Esophagus mucosa (tissue), 1 donor: Measurements from ENCODE around the gene CGNL1. TPM values are rescaled to one million over a fixed set of nuclear protein-coding genes. Genes with fewer than 3 reads are reported as not detected.

Experiments
- ATAC-seq: fragments of 200-7000 bp; cut with Tn5 transposase; one replicate; pipeline ENCODE4 v1.9.1; 2020
- total RNA-seq: library from RNA; stranded (reverse); gene quantifications from one replicate; pipeline ENCODE4 v1.2.4, GENCODE V29; 2023
- donor health status: DM: yes; HTN: yes; CAD: no.

CGNL1 gene
- total RNA-seq, 1 donor from 2014 or later = 9.0 TPM

GRCh38 chr15:57425842-57426241 lies 49.5 kb downstream of the CGNL1 start:
- ATAC-seq = no peak

GRCh38 chr15:57427367-57427821 lies 51.1 kb downstream of the CGNL1 start:
- no peak for ATAC-seq

GRCh38 chr15:57432141-57432741 lies 55.9 kb downstream of the CGNL1 start:
- peak; percentile 51 for ATAC-seq

GRCh38 chr15:57436166-57436565 lies 59.9 kb downstream of the CGNL1 start:
- no peak for ATAC-seq

- ATAC-seq = no peak
Observed at GRCh38 chr15:57436961-57437360, 60.7 kb downstream of the CGNL1 start.

- peak; percentile 48 for ATAC-seq
Observed at GRCh38 chr15:57437564-57437963, 61.3 kb downstream of the CGNL1 start.

- no peak for ATAC-seq
Observed at GRCh38 chr15:57438166-57438565, 61.9 kb downstream of the CGNL1 start.

GRCh38 chr15:57439128-57440027 lies 63.1 kb downstream of the CGNL1 start:
- no peak for ATAC-seq

- ATAC-seq = no peak
Observed at GRCh38 chr15:57440167-57440566, 63.9 kb downstream of the CGNL1 start.

GRCh38 chr15:57440799-57441198 lies 64.5 kb downstream of the CGNL1 start:
- ATAC-seq = no peak

GRCh38 chr15:57442335-57442734 lies 66.0 kb downstream of the CGNL1 start:
- no peak for ATAC-seq

GRCh38 chr15:57443486-57443885 lies 67.2 kb downstream of the CGNL1 start:
- ATAC-seq = no peak

GRCh38 chr15:57444877-57445513 lies 68.7 kb downstream of the CGNL1 start:
- no peak for ATAC-seq

GRCh38 chr15:57445872-57446271 lies 69.6 kb downstream of the CGNL1 start:
- no peak for ATAC-seq

- ATAC-seq = no peak
Observed at GRCh38 chr15:57446393-57446792, 70.1 kb downstream of the CGNL1 start.

- ATAC-seq = no peak
Observed at GRCh38 chr15:57451555-57451954, 75.2 kb downstream of the CGNL1 start.

- ATAC-seq = no peak
Observed at GRCh38 chr15:57452090-57452754, 75.9 kb downstream of the CGNL1 start.

GRCh38 chr15:57455929-57456328 lies 79.6 kb downstream of the CGNL1 start:
- no peak for ATAC-seq

- no peak for ATAC-seq
Observed at GRCh38 chr15:57456559-57456958, 80.3 kb downstream of the CGNL1 start.

GRCh38 chr15:57457726-57458125 lies 81.4 kb downstream of the CGNL1 start:
- ATAC-seq = no peak

GRCh38 chr15:57458356-57458781 lies 82.1 kb downstream of the CGNL1 start:
- no peak for ATAC-seq

- ATAC-seq = no peak
Observed at GRCh38 chr15:57460208-57460816, 84.0 kb downstream of the CGNL1 start.
